Measurements from ENCODE around the gene C9orf152.

C9orf152 gene

GRCh38 chr9:110220809-110221208, 12.8 kb upstream of the C9orf152 start:
- TF ChIP-seq, protein P1, sequence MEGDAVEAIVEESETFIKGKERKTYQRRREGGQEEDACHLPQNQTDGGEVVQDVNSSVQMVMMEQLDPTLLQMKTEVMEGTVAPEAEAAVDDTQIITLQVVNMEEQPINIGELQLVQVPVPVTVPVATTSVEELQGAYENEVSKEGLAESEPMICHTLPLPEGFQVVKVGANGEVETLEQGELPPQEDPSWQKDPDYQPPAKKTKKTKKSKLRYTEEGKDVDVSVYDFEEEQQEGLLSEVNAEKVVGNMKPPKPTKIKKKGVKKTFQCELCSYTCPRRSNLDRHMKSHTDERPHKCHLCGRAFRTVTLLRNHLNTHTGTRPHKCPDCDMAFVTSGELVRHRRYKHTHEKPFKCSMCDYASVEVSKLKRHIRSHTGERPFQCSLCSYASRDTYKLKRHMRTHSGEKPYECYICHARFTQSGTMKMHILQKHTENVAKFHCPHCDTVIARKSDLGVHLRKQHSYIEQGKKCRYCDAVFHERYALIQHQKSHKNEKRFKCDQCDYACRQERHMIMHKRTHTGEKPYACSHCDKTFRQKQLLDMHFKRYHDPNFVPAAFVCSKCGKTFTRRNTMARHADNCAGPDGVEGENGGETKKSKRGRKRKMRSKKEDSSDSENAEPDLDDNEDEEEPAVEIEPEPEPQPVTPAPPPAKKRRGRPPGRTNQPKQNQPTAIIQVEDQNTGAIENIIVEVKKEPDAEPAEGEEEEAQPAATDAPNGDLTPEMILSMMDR (IDR thresholded peaks at IDR 0.05; ENCODE audit: control insufficient read depth, insufficient read depth, low read depth, low read length, missing control alignments) = no peak
- no peak for DNase-seq (ENCODE audit: low read depth)
- H3K4me3 ChIP-seq (ENCODE audit: control insufficient read depth, low read depth, low read length) = no peak overlapping the region

DNA sequence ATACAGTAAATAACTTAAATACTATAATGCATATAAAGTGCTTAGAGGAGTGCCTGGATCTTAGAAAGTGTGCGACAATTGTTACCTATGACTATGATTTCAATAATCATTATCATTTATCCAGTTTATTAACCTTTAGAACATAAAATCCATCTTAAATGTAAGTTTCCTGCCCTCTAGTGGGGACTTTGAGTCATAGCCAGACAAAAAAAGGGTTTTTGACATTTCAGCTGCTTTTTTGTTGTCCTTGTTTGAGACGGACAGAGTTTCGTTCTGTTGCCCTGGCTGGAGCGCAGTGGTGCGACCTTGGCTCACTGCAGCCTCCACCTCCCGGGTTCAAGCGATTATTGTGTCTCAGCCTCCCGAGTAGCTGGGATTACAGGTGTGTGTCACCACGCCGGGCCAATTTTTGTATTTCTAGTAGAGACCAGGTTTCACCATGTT, 9.7 kb upstream of the C9orf152 start:
- H3K4me3 ChIP-seq (ENCODE audit: control insufficient read depth, low read depth, low read length) = no peak overlapping the region
- TF ChIP-seq, protein P1 (IDR thresholded peaks at IDR 0.05; ENCODE audit: control insufficient read depth, insufficient read depth, low read depth, low read length, missing control alignments) = peak; percentile 52
- DNase-seq (ENCODE audit: low read depth) = no peak

- no peak for DNase-seq (ENCODE audit: low read depth)
- TF ChIP-seq, protein P1 (IDR thresholded peaks at IDR 0.05; ENCODE audit: control insufficient read depth, insufficient read depth, low read depth, low read length, missing control alignments) = no peak
- H3K4me3 ChIP-seq (ENCODE audit: control insufficient read depth, low read depth, low read length) = no peak overlapping the region
Measured at GRCh38 chr9:110214586-110215355, 6.8 kb upstream of the C9orf152 start.

DNA sequence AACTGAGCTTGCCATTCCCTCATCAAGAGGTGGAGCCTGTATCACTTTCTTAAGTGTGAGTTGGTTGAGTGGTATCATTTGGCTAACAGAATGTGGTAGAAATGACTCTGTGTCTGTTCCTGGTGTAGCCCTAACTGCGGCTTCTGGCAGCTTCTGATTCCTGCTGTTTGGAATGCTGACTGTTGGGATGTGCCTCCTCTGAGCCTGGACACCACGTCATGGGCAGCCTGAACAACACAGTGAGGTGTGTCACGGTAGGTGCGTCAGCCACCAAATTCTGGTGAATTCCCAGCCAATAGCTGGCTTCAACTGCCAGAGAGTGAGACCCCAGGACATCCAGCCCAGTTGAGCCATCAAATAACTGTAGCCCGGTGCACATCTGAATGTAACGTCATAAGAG, 6.1 kb upstream of the C9orf152 start:
- TF ChIP-seq, protein P1 (IDR thresholded peaks at IDR 0.05; ENCODE audit: control insufficient read depth, insufficient read depth, low read depth, low read length, missing control alignments) = no peak
- no peak overlapping the region for H3K4me3 ChIP-seq (ENCODE audit: control insufficient read depth, low read depth, low read length)
- peak; percentile 17 for DNase-seq (ENCODE audit: low read depth)

DNA sequence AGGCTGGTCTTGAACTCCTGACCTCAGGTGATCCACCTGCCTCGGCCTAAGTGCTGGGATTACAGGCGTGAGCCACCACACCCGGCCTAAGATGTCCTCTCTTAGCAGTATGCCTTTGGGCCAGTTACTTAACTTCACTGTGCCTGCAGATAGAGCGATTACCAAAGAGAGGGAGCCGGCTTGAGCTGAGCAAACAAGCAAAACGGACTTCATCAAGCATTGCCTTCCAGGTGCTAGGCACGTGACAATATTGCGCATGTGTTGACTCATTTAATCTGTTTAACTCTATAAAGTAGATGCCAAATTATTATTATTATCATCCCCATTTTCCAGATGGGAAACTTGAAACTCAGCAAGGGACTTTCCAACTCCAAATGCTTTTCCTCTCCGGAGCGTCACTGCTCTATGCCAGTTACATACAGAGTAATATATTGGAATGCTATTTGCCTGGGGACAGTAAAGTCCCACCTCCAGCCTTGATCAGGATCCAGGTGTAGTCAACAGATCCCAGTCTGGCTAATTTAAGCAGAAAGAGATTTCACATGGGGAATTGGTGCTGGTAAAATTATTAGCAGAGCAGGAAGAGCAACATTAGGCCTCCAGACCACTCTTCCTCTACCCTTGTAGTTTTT, 5.6 kb upstream of the C9orf152 start:
- TF ChIP-seq, protein P1 (IDR thresholded peaks at IDR 0.05; ENCODE audit: control insufficient read depth, insufficient read depth, low read depth, low read length, missing control alignments) = no peak
- no peak overlapping the region for H3K4me3 ChIP-seq (ENCODE audit: control insufficient read depth, low read depth, low read length)
- DNase-seq (ENCODE audit: low read depth) = no peak

DNA sequence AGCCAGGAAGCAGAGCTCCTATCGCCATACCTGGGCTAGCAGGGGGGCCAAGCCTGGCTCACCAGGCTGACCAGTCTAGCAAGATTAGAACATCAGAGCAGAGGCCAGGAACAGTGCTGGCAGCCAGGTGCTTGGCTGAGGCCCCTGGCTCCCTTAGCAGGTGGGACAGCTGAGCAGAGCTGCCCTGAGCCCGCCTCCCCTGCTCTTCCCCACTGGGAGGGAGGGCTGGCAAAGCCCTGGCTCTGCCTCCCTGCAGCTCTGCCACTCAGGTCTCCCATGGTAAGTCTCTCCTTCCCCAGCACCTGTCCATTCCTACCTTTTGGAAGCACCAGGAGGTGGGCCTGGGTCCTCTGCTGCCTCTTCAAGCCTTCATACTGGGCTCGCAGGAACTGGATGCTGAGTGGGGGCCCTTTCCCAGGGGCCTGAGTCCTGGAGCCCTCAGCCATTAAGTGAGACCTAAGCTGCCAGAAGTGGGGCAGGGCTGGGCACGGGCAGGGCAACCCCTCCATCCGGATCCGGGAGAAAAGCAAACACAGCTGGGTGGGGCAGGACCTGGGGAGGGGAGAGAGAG, 803 bp downstream of the C9orf152 start:
- TF ChIP-seq, protein P1 (IDR thresholded peaks at IDR 0.05; ENCODE audit: control insufficient read depth, insufficient read depth, low read depth, low read length, missing control alignments) = no peak
- DNase-seq (ENCODE audit: low read depth) = no peak
- no peak overlapping the region for H3K4me3 ChIP-seq (ENCODE audit: control insufficient read depth, low read depth, low read length)

All from AG09309 (cell line).